Choroid plexus epithelial cell (primary cell): Measurements from ENCODE around the gene KIF5A.

Experiments
- DNase-seq: peaks from one replicate; pipeline ENCODE4 v3.0.0-alpha.2; 2010; ENCODE audit warnings: low read depth
- H3K4me3 ChIP-seq: 2 replicates; pipeline ENCODE4 v1.5.1; 2011; ENCODE audit warnings: low read depth, mild to moderate bottlenecking, control low read depth, low read length, moderate library complexity
- TF ChIP-seq, protein P1 (sequence below): conservative IDR thresholded peaks from 2 replicates; pipeline ENCODE4 v1.5.1; 2011; ENCODE audit warnings: low read depth, mild to moderate bottlenecking, control low read depth, inconsistent platforms, low read length, moderate library complexity

The KIF5A gene

DNA sequence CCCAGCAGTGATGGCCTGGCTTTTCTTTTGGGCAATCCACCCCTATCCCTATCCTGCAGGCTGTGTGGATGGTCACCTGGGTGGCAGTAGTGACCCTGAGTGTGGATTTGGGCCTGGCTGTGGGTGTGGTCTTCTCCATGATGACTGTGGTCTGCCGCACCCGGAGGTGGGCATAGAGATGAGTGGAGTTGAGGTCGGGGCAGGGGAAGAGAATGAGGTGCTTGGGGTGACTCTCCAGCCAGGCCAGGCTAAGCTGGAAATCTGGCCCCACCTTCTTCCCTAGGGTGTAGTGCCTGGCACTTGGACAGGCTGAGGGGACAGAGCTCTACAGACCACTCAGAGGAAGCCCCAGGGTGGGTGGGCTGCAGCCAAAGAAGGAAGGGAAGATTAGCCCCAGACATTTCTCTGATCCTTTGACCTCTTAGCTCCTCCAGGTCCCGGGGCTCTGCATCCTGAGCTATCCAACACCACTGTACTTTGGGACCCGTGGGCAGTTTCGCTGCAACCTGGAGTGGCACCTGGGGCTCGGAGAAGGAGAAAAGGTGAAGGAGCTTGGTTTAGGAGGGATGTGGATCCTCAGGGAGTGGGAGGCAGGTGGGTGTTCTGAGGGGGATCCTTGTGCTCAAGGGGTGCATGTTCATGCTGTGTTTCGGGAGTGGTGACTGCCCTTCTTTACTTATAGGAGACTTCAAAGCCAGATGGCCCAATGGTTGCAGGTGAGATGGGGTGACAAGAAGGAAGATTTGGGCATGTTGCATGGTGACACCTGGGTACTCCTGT lies 74.8 kb downstream of the KIF5A start:
- no peak overlapping the region for H3K4me3 ChIP-seq
- TF ChIP-seq, protein P1, sequence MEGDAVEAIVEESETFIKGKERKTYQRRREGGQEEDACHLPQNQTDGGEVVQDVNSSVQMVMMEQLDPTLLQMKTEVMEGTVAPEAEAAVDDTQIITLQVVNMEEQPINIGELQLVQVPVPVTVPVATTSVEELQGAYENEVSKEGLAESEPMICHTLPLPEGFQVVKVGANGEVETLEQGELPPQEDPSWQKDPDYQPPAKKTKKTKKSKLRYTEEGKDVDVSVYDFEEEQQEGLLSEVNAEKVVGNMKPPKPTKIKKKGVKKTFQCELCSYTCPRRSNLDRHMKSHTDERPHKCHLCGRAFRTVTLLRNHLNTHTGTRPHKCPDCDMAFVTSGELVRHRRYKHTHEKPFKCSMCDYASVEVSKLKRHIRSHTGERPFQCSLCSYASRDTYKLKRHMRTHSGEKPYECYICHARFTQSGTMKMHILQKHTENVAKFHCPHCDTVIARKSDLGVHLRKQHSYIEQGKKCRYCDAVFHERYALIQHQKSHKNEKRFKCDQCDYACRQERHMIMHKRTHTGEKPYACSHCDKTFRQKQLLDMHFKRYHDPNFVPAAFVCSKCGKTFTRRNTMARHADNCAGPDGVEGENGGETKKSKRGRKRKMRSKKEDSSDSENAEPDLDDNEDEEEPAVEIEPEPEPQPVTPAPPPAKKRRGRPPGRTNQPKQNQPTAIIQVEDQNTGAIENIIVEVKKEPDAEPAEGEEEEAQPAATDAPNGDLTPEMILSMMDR: no peak
- DNase-seq: no peak

DNA sequence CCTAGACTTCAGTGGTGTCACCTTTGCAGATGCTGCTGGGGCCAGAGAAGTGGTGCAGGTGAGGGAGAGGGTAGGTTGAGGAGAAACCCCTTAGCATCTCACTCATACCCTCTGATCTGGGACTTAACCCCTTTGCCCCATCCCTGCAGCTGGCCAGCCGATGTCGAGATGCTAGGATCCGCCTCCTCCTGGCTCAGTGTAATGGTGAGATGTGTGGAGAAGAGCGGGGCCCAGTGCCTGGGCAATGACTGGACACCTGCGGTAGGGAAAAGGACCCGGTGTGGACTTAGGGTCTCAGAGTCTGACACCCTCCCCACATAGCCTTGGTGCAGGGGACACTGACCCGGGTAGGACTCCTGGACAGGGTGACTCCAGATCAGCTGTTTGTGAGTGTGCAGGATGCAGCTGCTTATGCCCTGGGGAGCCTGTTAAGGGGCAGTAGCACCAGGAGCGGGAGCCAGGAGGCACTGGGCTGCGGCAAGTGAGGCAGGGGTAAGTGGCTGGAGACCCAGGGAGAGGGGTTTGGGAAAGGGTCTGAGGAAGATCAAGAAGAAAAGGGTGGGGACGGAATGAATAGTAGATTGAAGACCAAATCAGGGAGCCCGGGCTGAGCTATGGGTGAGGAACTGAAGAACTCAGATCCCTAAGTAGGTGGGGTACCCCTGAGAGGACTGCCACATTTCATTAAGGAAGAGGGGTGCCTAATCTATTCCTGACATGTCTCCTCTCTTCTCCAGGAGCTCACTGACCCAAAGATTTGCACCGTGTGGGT lies 75.6 kb downstream of the KIF5A start:
- no peak for DNase-seq
- no peak overlapping the region for H3K4me3 ChIP-seq
- TF ChIP-seq, protein P1: no peak

DNA sequence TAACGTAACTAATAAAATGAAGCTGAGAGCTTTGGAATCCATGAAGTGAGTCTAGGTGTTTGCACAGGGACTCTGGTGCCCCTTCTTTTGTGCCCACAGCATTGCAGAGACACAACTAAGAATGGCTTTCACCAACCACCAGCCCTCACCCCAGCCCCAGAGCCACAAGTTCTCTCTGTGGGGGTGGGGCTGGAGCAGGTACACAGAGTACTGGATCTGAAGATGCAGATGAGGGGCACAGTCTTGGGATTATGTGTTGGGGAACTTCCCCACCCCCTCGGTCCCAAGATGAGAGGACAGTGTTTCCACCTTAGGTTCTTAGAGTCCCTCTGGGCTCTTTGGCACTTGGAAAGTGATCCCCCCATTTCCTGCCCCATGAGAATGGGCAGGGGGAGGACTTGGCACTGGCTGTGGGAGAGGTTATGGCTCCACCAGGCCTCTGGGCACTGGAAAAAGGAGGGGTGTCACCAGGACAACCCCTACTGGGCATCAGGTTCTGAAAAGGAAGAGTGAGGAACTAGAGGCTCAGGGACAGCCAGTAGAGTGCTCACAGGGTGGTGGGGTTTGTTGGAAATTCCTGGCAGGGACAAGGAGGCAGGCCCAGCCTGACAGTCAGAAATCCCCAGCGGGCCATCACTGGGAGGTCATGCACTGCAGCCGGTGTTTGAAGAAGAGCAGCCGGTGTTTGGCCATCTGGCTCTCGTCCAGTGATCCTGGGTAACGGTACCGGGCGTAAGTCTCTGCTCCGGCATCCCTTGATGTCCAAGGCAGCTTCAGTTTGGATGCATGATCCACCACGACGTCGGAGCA lies 76.5 kb downstream of the KIF5A start:
- DNase-seq: no peak
- TF ChIP-seq, protein P1: no peak
- H3K4me3 ChIP-seq: no peak overlapping the region

DNA sequence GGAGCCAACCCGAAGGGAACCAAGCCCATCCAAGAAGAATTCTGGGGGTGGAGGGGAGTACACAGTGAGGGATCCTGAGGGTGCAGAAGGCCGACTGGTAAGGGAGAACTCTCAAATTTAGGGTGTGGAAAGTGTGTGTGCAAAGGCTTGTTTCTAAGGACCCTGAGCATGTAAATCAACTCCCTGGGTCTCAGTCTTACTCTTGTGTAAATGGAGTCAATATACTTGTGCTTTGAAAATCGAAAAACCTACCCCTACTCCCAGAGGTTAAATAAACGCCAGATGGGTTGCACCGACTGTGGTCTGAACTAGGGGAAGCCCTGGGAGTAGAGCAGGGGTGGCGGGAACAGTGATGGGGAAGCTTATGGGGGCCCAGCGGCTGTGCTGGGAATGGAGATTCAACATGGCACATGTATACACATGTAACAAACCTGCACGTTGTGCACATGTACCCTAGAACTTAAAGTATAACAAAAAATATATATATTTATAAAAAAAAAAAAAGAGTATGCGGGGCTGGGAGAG lies 77.1 kb downstream of the KIF5A start:
- TF ChIP-seq, protein P1: no peak
- no peak for DNase-seq
- no peak overlapping the region for H3K4me3 ChIP-seq

DNA sequence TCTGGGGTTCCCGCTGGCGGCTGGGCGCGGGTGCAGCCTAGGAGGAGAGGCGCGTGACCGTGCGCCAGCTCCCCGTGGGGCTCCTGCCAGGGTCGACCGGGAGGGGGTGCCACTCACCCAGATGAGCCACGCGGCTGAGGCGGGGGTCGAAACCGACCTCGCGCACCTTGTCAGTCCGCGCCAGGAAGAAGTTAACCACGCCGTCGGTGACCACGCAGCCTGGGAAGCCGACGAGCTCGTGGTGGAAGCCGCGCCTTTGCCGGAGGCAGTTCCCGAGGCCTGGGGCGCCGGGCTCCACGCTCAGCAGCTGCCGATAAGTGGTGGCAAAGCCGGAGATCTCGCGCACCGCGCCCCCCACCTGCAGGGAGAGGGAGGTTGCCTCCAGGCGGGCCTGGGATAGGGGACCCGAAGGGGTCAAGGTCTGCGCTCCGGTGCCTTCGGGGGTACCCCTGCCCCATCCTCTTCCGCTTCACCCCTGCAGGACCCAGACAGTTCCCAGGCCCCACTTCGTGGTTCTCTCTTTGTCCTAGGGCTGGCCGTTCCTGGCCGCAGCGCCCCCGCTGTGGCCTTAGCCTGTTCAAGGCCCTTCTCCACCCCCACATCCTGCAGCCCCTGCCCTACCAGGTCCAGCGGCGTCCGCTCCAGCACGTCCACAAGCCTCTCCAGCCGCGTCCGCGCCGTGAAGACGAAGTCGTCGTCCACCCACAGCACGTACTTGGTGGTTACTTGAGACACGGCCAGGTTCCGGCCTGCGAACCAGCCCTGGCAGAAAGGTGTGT lies 77.8 kb downstream of the KIF5A start:
- no peak for DNase-seq
- H3K4me3 ChIP-seq: no peak overlapping the region
- TF ChIP-seq, protein P1: peak; percentile 17
